ENCODE data around the gene ALDH1B1.

ALDH1B1 gene

DNA sequence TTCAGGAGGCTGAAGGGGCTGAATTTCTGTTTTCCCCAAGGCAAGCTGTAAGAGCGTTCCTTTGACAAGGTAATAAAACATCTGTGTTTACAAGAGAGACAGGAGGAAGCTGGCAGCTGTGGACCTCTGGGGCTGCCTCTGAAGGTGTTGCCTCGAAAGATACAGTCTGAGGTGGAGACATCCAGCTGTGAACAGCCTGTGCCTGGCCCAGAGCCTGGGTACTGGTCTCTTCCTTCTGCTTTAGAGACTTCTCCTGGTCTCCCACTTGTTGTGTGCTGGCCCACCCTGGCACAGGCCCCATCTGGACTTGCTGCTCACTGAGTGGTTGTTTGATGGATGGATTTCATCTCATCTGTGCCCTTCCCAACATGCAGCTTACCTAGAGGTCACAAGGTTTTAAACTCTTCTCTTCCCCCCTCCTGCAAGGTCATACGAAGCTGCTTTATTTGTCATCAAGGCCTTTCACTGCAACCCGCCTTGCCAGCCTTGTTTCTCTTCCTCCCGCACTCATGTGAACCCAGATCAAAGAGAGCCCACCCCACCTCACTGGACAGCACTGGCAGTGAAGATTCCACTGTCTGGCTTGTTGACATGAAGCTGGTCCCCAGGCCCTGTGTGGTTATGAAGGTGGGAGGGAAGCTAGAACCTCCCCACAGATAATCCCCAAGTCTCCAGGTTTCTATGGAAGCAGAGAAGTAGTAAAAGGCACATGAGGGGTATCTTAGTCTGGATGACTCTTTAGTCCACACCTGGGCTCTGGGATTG is 35.0 kb upstream of the ALDH1B1 start:
- H3K4me3 ChIP-seq (ENCODE audit: low read depth, low read length): no peak overlapping the region
- no peak for TF ChIP-seq CTCF (IDR thresholded peaks at IDR 0.05; ENCODE audit: borderline replicate concordance, insufficient read depth, low read depth, low read length)

GRCh38 chr9:38358390-38359296 is 33.9 kb upstream of the ALDH1B1 start:
- no peak overlapping the region for H3K4me3 ChIP-seq (ENCODE audit: low read depth, low read length)
- TF ChIP-seq CTCF (IDR thresholded peaks at IDR 0.05; ENCODE audit: borderline replicate concordance, insufficient read depth, low read depth, low read length): no peak

- H3K4me3 ChIP-seq (ENCODE audit: low read depth, low read length): no peak overlapping the region
- TF ChIP-seq CTCF (IDR thresholded peaks at IDR 0.05; ENCODE audit: borderline replicate concordance, insufficient read depth, low read depth, low read length): no peak
Measured at GRCh38 chr9:38359297-38359653, 33.2 kb upstream of the ALDH1B1 start.

DNA sequence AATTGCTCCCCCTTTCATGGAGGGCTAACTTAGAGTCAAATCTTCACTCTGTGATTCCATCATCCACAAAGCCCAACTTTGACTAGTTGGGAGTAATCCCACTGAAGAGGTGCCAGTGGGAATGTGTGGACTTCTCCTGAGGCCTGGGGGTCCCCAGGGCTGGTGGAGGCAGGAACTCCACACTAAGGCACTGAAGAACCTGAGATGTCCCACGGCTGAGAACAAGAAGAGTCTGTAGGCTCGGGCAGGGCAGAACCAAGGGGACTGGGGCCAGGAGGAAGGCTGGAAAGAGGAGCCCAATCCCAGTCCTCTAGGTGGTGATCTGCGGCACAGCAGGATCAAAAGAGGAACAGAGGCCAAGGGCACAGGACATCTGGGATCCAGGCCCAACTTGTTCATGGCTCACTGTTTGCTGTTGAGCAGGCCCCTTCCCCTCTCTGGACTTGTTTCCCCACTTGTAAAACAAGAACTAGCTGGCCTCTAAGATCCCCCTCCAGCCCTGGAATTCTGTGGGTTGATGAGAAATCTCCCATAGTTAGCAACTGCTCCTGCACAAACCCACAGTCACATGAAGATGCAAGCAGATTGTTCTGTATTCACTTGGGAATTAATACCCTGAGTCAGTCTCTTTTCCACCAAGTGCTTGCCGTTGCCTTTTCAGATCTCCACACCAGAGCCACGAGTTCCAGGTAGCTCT is 32.7 kb upstream of the ALDH1B1 start:
- TF ChIP-seq CTCF (IDR thresholded peaks at IDR 0.05; ENCODE audit: borderline replicate concordance, insufficient read depth, low read depth, low read length): no peak
- no peak overlapping the region for H3K4me3 ChIP-seq (ENCODE audit: low read depth, low read length)

GRCh38 chr9:38360839-38361472 is 31.5 kb upstream of the ALDH1B1 start:
- H3K4me3 ChIP-seq (ENCODE audit: low read depth, low read length): no peak overlapping the region
- TF ChIP-seq CTCF (IDR thresholded peaks at IDR 0.05; ENCODE audit: borderline replicate concordance, insufficient read depth, low read depth, low read length): no peak

DNA sequence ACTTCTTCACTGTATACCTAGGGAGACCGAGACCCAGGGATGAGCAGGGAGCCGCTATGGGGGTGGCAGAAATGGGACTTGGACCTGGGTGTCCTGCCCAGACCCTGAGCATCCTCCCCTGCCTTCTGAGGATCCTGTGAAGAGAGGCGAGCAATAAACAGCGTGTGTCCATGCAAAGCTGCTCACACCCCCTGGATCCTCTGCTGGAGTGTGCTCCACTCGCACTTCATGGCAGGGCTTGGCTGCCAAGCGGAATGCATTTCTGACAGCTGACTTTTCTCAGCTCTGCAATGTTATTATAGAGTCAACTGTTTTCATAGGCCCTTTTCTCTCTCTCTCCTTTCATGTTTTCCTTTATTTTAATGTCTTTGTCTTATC is 31.0 kb upstream of the ALDH1B1 start:
- no peak for TF ChIP-seq CTCF (IDR thresholded peaks at IDR 0.05; ENCODE audit: borderline replicate concordance, insufficient read depth, low read depth, low read length)
- no peak overlapping the region for H3K4me3 ChIP-seq (ENCODE audit: low read depth, low read length)
